Natural killer cell (primary cell): ENCODE measurements around the gene HEATR3. TPM values are rescaled to one million over a fixed set of nuclear protein-coding genes. Genes with fewer than 3 reads are reported as not detected.

Experiments
- ATAC-seq, 3 donors: fragments of 150-1000 bp in 2 of 3; fragments of 200-7000 bp in 1 of 3; cut with Tn5 transposase; 1 replicate in 1 of 3; 2 replicates in 2 of 3; pipeline ENCODE4 v1.10.0; 2021; ENCODE audit warnings: mild to moderate bottlenecking in 2 of 3, moderate library complexity in 2 of 3
- DNase-seq, 2 donors: peaks; one replicate each; pipeline versions ENCODE4 v3.0.0 to v3.0.0-alpha.2; 2013 to 2021; ENCODE audit warnings: mixed read lengths in 1 of 2
- H3K27ac ChIP-seq: one replicate; pipeline ENCODE4 v1.5.1; 2013; ENCODE audit warnings: mild to moderate bottlenecking, low read length
- H3K27me3 ChIP-seq: one replicate; pipeline ENCODE4 v1.6.1; 2013; ENCODE audit warnings: low read length; ENCODE audit not compliant: control insufficient read depth, insufficient read depth
- H3K36me3 ChIP-seq: one replicate; pipeline ENCODE4 v1.6.1; 2013; ENCODE audit warnings: low read length; ENCODE audit not compliant: control insufficient read depth, insufficient read depth
- H3K4me1 ChIP-seq: one replicate; pipeline ENCODE4 v1.6.1; 2013; ENCODE audit warnings: low read length; ENCODE audit not compliant: control insufficient read depth, insufficient read depth
- H3K4me3 ChIP-seq: one replicate; pipeline ENCODE4 v1.5.1; 2013; ENCODE audit warnings: low read length
- H3K9me3 ChIP-seq: one replicate; pipeline ENCODE4 v1.6.1; 2013; ENCODE audit warnings: low read length; ENCODE audit not compliant: control insufficient read depth, insufficient read depth
- H3K27ac Mint-ChIP-seq, 2 donors: one replicate each; pipeline ENCODE4 v1.8.0; 2022; ENCODE audit warnings: mild to moderate bottlenecking in 2 of 2, mixed read lengths in 2 of 2, moderate library complexity in 1 of 2
- H3K27me3 Mint-ChIP-seq, 2 donors: one replicate each; pipeline ENCODE4 v1.8.0; 2022; ENCODE audit warnings: low read depth in 2 of 2, mixed read lengths in 2 of 2
- H3K36me3 Mint-ChIP-seq: one replicate; pipeline ENCODE4 v1.8.0; 2022; ENCODE audit warnings: mixed read lengths
- H3K4me1 Mint-ChIP-seq, 2 donors: one replicate each; pipeline ENCODE4 v1.8.0; 2022; ENCODE audit warnings: mixed read lengths in 2 of 2
- H3K4me3 Mint-ChIP-seq: one replicate; pipeline ENCODE4 v1.8.0; 2022; ENCODE audit warnings: mild to moderate bottlenecking, moderate library complexity, mixed read lengths
- H3K9me3 Mint-ChIP-seq, 2 donors: one replicate each; pipeline ENCODE4 v1.8.0; 2022; ENCODE audit warnings: mixed read lengths in 2 of 2
- CTCF ChIP-seq: fragments of 200-600 bp; IDR thresholded peaks from one replicate; pipeline ENCODE4 v1.8.0; 2022; ENCODE audit warnings: antibody characterized with exemption
- WGBS: methylation state at CpG from one replicate; pipeline ENCODE4 v1.1.7; 2013; ENCODE audit warnings: missing lambda C conversion rate; ENCODE audit not compliant: insufficient coverage; 5-methylcytosine and 5-hydroxymethylcytosine counted together
- intact Hi-C: fragments of 100-400 bp; cut with micrococcal nuclease; formaldehyde crosslinking; loops from one replicate; pipeline ENCODE4 v1.14.2; 2022
- total RNA-seq, 4 donors: library from RNA; stranded (reverse); fragments of 120-200 nt in 1 of 4; gene quantifications; one replicate each; pipeline versions ENCODE4 v1.2.3 to v1.2.4, GENCODE V29; 2013 to 2022

HEATR3 gene
- total RNA-seq, 3 donors from 2014 or later (not counting 1 experiment from before 2014, with no cell fraction given), result 14.6 to 25.0 (median 21.4) TPM

GRCh38 chr16:50023641-50024040 is 42.1 kb upstream of the HEATR3 start:
- no peak for TF ChIP-seq CTCF
- no peak overlapping the region for H3K27ac Mint-ChIP-seq
- H3K9me3 Mint-ChIP-seq, result no peaks in the 10 kb centered on the region
- H3K27me3 ChIP-seq, result no peaks in the 10 kb centered on the region
- no peaks in the 10 kb centered on the region for H3K36me3 Mint-ChIP-seq
- WGBS, result 58% methylated on average over 4 of the region's 4 CpGs
- no peak for DNase-seq
- H3K27ac ChIP-seq, result no peak overlapping the region
- H3K9me3 ChIP-seq, result no peaks in the 10 kb centered on the region
- H3K4me1 Mint-ChIP-seq, result peaks cover 14 to 15% of the 10 kb centered on the region in 2 donors
- H3K27me3 Mint-ChIP-seq, result peaks cover 12 to 15% of the 10 kb centered on the region in 2 donors
- H3K4me3 Mint-ChIP-seq, result no peak overlapping the region
- H3K4me3 ChIP-seq, result no peak overlapping the region
- intact Hi-C loops, result loop anchor here (1.0 to 10.0 kb wide), 5 partner anchors 43 to 642 kb away; partner anchors contain the start of gene TENT4B
- ATAC-seq, result no peak
- H3K36me3 ChIP-seq, result no peaks in the 10 kb centered on the region
- H3K4me1 ChIP-seq, result peaks cover 13% of the 10 kb centered on the region

GRCh38 chr16:50024207-50024606 is 41.6 kb upstream of the HEATR3 start:
- Mint-ChIP-seq H3K27ac (peak overlapping the region; percentile 80 to 96), H3K9me3 (no peaks in the 10 kb centered on the region), H3K36me3 (no peaks in the 10 kb centered on the region), H3K4me1 (peaks cover 14 to 15% of the 10 kb centered on the region in 2 donors), H3K4me3 (no peak overlapping the region), H3K27me3 (peaks cover 9 to 10% of the 10 kb centered on the region in 2 donors)
- H3K27me3 ChIP-seq, result no peaks in the 10 kb centered on the region
- ATAC-seq (no peak), DNase-seq (no peak)
- H3K4me3 ChIP-seq, result no peak overlapping the region
- intact Hi-C loops, result loop anchor here (1.0 to 10.0 kb wide), 5 partner anchors 43 to 641 kb away; partner anchors contain the start of gene TENT4B
- H3K36me3 ChIP-seq, result peaks cover 2% of the 10 kb centered on the region
- TF ChIP-seq CTCF, result no peak
- H3K9me3 ChIP-seq, result no peaks in the 10 kb centered on the region
- H3K4me1 ChIP-seq, result peaks cover 13% of the 10 kb centered on the region
- H3K27ac ChIP-seq, result no peak overlapping the region
- 99% methylated on average over 11 of the region's 11 CpGs for WGBS

- Histone ChIP-seq H3K9me3 (no peaks in the 10 kb centered on the region), H3K4me3 (peak within 1 kb of the TSS; percentile 54), H3K27ac (peak within 1 kb of the TSS; percentile 67), H3K27me3 (no peaks in the 10 kb centered on the region), H3K36me3 (peaks cover 8% of the 10 kb centered on the region), H3K4me1 (peaks cover 13% of the 10 kb centered on the region)
- no peaks in the 10 kb centered on the region for H3K9me3 Mint-ChIP-seq
- peak within 1 kb of the TSS; percentile 94 for H3K4me3 Mint-ChIP-seq
- H3K36me3 Mint-ChIP-seq, result no peaks in the 10 kb centered on the region
- peaks cover 14 to 15% of the 10 kb centered on the region in 2 donors for H3K4me1 Mint-ChIP-seq
- H3K27ac Mint-ChIP-seq, result peak within 1 kb of the TSS; percentile 80 to 96
- WGBS, result under 1% methylated on average over 65 of the region's 65 CpGs
- ATAC-seq (peak; percentile 94 to 99 (median 97)), DNase-seq (peak; percentile 93 to 96)
- peak; percentile 100 for TF ChIP-seq CTCF
- intact Hi-C loops, result loop anchor here (1.0 to 10.0 kb wide), 7 partner anchors 42 to 781 kb away; partner anchors contain the start of genes CYLD and TENT4B
- peaks cover 8 to 9% of the 10 kb centered on the region in 2 donors for H3K27me3 Mint-ChIP-seq
Observed at GRCh38 chr16:50024684-50025536, 40.9 kb upstream of the HEATR3 start, which contains the start of gene CNEP1R1. CNEP1R1 (plus strand) TSS chr16:50025225; CDS start chr16:50025316, 91 bp downstream.
